H9 (cell line): ENCODE data around the gene EXOC2. TPM values are rescaled to one million over a fixed set of nuclear protein-coding genes. Genes with fewer than 3 reads are reported as not detected.

Source experiments
- DNase-seq: peaks from one replicate; pipeline ENCODE4 v3.0.0-alpha.2; 2017
- H2AFZ ChIP-seq: one replicate; pipeline ENCODE4 v1.6.1; 2013; ENCODE audit warnings: mild to moderate bottlenecking, low read length, control low read depth, moderate library complexity
- H2AK5ac ChIP-seq: 2 replicates; pipeline ENCODE4 v1.6.1; 2013; ENCODE audit warnings: low read length, control low read depth, mixed read lengths; ENCODE audit not compliant: insufficient read length
- H2BK120ac ChIP-seq: one replicate; pipeline ENCODE4 v1.6.1; 2013; ENCODE audit warnings: low read depth, mild to moderate bottlenecking, low read length, control low read depth, inconsistent platforms; ENCODE audit not compliant: poor library complexity, severe bottlenecking
- H2BK12ac ChIP-seq: 2 replicates; pipeline ENCODE4 v1.6.1; 2013; ENCODE audit warnings: low read length, control low read depth, mixed read lengths, low read depth; ENCODE audit not compliant: insufficient read length
- H2BK15ac ChIP-seq: 2 replicates; pipeline ENCODE4 v1.6.1; 2013; ENCODE audit warnings: low read depth, low read length, control low read depth
- H2BK20ac ChIP-seq: one replicate; pipeline ENCODE4 v1.6.1; 2013; ENCODE audit warnings: low read depth, mild to moderate bottlenecking, low read length, control low read depth, inconsistent platforms; ENCODE audit not compliant: poor library complexity, severe bottlenecking
- H2BK5ac ChIP-seq: 2 replicates; pipeline ENCODE4 v1.6.1; 2013; ENCODE audit warnings: low read length, control low read depth, mixed read lengths; ENCODE audit not compliant: insufficient read length
- H3K14ac ChIP-seq: 2 replicates; pipeline ENCODE4 v1.6.1; 2013; ENCODE audit warnings: low read length, control low read depth; ENCODE audit not compliant: insufficient read depth
- H3K18ac ChIP-seq: 2 replicates; pipeline ENCODE4 v1.6.1; 2013; ENCODE audit warnings: low read depth, mild to moderate bottlenecking, mixed read lengths, low read length, control low read depth; ENCODE audit not compliant: insufficient read length
- H3K23ac ChIP-seq: 2 replicates; pipeline ENCODE4 v1.6.1; 2013; ENCODE audit warnings: low read length, control low read depth, mixed read lengths, low read depth; ENCODE audit not compliant: insufficient read length
- H3K23me2 ChIP-seq: 2 replicates; pipeline ENCODE4 v1.6.1; 2013; ENCODE audit warnings: low read depth, mild to moderate bottlenecking, mixed read lengths, low read length, control low read depth; ENCODE audit not compliant: insufficient read length, poor library complexity, severe bottlenecking
- H3K27ac ChIP-seq: 2 replicates; pipeline ENCODE4 v1.5.1; 2013; ENCODE audit warnings: low read length, control low read depth, mixed read lengths, low read depth; ENCODE audit not compliant: insufficient read length
- H3K27me3 ChIP-seq: 2 replicates; pipeline ENCODE4 v1.6.1; 2013; ENCODE audit warnings: low read length, control low read depth, inconsistent platforms; ENCODE audit not compliant: insufficient read depth
- H3K4ac ChIP-seq: 2 replicates; pipeline ENCODE4 v1.6.1; 2013; ENCODE audit warnings: low read depth, mild to moderate bottlenecking, control low read depth, inconsistent platforms, low read length, moderate library complexity
- H3K4me1 ChIP-seq: 2 replicates; pipeline ENCODE4 v1.6.1; 2013; ENCODE audit warnings: low read length, control low read depth, inconsistent platforms; ENCODE audit not compliant: insufficient read depth
- H3K4me2 ChIP-seq: 2 replicates; pipeline ENCODE4 v1.6.1; 2013; ENCODE audit warnings: low read length, control low read depth, mixed read lengths; ENCODE audit not compliant: insufficient read length, insufficient read depth
- H3K56ac ChIP-seq: 2 replicates; pipeline ENCODE4 v1.6.1; 2013; ENCODE audit warnings: low read depth, mild to moderate bottlenecking, mixed read lengths, low read length, control low read depth; ENCODE audit not compliant: insufficient read length
- H3K79me1 ChIP-seq: 2 replicates; pipeline ENCODE4 v1.6.1; 2013; ENCODE audit warnings: low read depth, mild to moderate bottlenecking, moderate library complexity, low read length, control low read depth, inconsistent platforms; ENCODE audit not compliant: insufficient read depth, poor library complexity, severe bottlenecking
- H3K79me2 ChIP-seq: 2 replicates; pipeline ENCODE4 v1.6.1; 2013; ENCODE audit warnings: low read length, control low read depth, inconsistent platforms; ENCODE audit not compliant: insufficient read depth
- H3K9ac ChIP-seq: 2 replicates; pipeline ENCODE4 v1.6.1; 2013; ENCODE audit warnings: low read length, control low read depth, mixed read lengths; ENCODE audit not compliant: insufficient read length; ENCODE audit errors: extremely low read depth
- H3K9me3 ChIP-seq: one replicate; pipeline ENCODE4 v1.6.1; 2013; ENCODE audit warnings: low read depth, low read length, inconsistent platforms; ENCODE audit not compliant: control insufficient read depth
- H3T11ph ChIP-seq: one replicate; pipeline ENCODE4 v1.6.1; 2013; ENCODE audit warnings: mild to moderate bottlenecking, low read length, control low read depth, inconsistent platforms
- H4K20me1 ChIP-seq: one replicate; pipeline ENCODE4 v1.6.1; 2013; ENCODE audit not compliant: control insufficient read depth, insufficient read length, insufficient read depth
- H4K5ac ChIP-seq: 2 replicates; pipeline ENCODE4 v1.6.1; 2013; ENCODE audit warnings: low read depth, mild to moderate bottlenecking, mixed read lengths, low read length, control low read depth; ENCODE audit not compliant: insufficient read length
- H4K8ac ChIP-seq: replicated peaks from 2 replicates; pipeline ENCODE4 v1.6.1; 2013; ENCODE audit warnings: low read length, control low read depth, mixed read lengths, low read depth; ENCODE audit not compliant: insufficient read length
- H4K91ac ChIP-seq: 2 replicates; pipeline ENCODE4 v1.6.1; 2013; ENCODE audit warnings: low read depth, mild to moderate bottlenecking, moderate library complexity, mixed read lengths, low read length, control low read depth; ENCODE audit not compliant: insufficient read length
- H3K27ac Mint-ChIP-seq, 3 experiments: 2 replicates in 2 of 3; 3 replicates in 1 of 3; pipeline ENCODE4 v1.8.0; 2020 to 2021; ENCODE audit warnings: mixed read lengths in 3 of 3, mild to moderate bottlenecking in 1 of 3, moderate library complexity in 1 of 3
- H3K27me3 Mint-ChIP-seq: 2 replicates; pipeline ENCODE4 v1.8.0; 2021; ENCODE audit warnings: low read depth, mild to moderate bottlenecking, moderate library complexity, mixed read lengths
- H3K36me3 Mint-ChIP-seq, 3 experiments: 2 replicates in 2 of 3; 3 replicates in 1 of 3; pipeline ENCODE4 v1.8.0; 2020 to 2021; ENCODE audit warnings: low read depth in 3 of 3, mixed read lengths in 3 of 3; ENCODE audit not compliant: insufficient read depth in 1 of 3
- H3K4me1 Mint-ChIP-seq, 2 experiments: 2 replicates each; pipeline ENCODE4 v1.8.0; 2020; ENCODE audit warnings: mixed read lengths in 2 of 2
- H3K4me3 Mint-ChIP-seq, 2 experiments: 2 replicates in 1 of 2; 3 replicates in 1 of 2; pipeline ENCODE4 v1.8.0; 2020 to 2021; ENCODE audit warnings: mild to moderate bottlenecking in 2 of 2, mixed read lengths in 2 of 2, moderate library complexity in 1 of 2
- H3K9me3 Mint-ChIP-seq, 2 experiments: 2 replicates in 1 of 2; 3 replicates in 1 of 2; pipeline ENCODE4 v1.8.0; 2020; ENCODE audit warnings: mild to moderate bottlenecking in 2 of 2, mixed read lengths in 2 of 2, moderate library complexity in 1 of 2
- WGBS: extraction: QIAGEN DNeasy Blood & Tissue Kit; methylation state at CpG from one replicate; pipeline ENCODE4 v1.1.7; 2013; ENCODE audit warnings: missing lambda C conversion rate, low lambda C conversion rate, mixed read lengths; ENCODE audit not compliant: insufficient read length; ENCODE audit errors: extremely low coverage; 5-methylcytosine and 5-hydroxymethylcytosine counted together
- total RNA-seq: library from RNA; stranded (reverse); gene quantifications from 2 replicates; pipeline ENCODE4 v1.2.1, GENCODE V29; 2021
- TF ChIP-seq, protein P1 (sequence below): fragments of 200-600 bp; sonication (generic); conservative IDR thresholded peaks from 3 replicates; pipeline ENCODE4 v1.8.0; 2021; ENCODE audit warnings: antibody characterized with exemption, mild to moderate bottlenecking

Gene EXOC2
- total RNA-seq, 1 experiment from 2014 or later = 29.9 TPM

DNA sequence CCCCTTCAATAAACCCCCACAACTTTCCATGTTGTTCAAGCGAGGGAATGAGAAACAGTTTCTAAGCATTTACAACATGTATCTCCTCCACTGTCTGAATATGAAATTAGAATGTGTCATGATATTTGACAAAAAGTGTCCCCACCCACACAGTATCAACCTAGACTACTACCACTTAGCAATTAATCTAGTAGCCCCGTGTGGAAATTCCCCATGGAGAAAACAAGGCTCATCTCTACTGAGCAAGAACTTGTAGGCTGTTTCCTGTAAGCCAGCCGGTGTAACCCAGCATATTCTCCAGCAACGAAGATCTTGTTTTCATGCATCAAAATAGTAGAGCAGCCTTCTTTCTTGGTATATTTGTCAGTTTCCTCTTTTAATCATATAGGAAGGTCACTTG lies 186.4 kb downstream of the EXOC2 start:
- no peak overlapping the region for H3K27ac ChIP-seq
- no peaks in the 10 kb centered on the region for H4K20me1 ChIP-seq
- no peak overlapping the region for H2BK20ac ChIP-seq
- H3K4me1 ChIP-seq = no peaks in the 10 kb centered on the region; the same call in 1 of the 2 replicates
- Mint-ChIP-seq H3K4me1 (peaks cover 7 to 8% of the 10 kb centered on the region in 2 experiments), H3K9me3 (no peaks in the 10 kb centered on the region), H3K27me3 (no peaks in the 10 kb centered on the region), H3K36me3 (no peaks in the 10 kb centered on the region), H3K27ac (no peak overlapping the region), H3K4me3 (no peak overlapping the region)
- TF ChIP-seq, protein P1, sequence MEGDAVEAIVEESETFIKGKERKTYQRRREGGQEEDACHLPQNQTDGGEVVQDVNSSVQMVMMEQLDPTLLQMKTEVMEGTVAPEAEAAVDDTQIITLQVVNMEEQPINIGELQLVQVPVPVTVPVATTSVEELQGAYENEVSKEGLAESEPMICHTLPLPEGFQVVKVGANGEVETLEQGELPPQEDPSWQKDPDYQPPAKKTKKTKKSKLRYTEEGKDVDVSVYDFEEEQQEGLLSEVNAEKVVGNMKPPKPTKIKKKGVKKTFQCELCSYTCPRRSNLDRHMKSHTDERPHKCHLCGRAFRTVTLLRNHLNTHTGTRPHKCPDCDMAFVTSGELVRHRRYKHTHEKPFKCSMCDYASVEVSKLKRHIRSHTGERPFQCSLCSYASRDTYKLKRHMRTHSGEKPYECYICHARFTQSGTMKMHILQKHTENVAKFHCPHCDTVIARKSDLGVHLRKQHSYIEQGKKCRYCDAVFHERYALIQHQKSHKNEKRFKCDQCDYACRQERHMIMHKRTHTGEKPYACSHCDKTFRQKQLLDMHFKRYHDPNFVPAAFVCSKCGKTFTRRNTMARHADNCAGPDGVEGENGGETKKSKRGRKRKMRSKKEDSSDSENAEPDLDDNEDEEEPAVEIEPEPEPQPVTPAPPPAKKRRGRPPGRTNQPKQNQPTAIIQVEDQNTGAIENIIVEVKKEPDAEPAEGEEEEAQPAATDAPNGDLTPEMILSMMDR = no peak
- no peak overlapping the region for H2BK12ac ChIP-seq
- H2BK15ac ChIP-seq = no peak overlapping the region
- no peak overlapping the region for H3K4me2 ChIP-seq
- H3K14ac ChIP-seq = no peak overlapping the region
- no peaks in the 10 kb centered on the region for H3K9me3 ChIP-seq
- H2AK5ac ChIP-seq = no peak overlapping the region
- DNase-seq = no peak
- no peak overlapping the region for H3K9ac ChIP-seq
- no peaks in the 10 kb centered on the region for H3K79me1 ChIP-seq
- no peaks in the 10 kb centered on the region for H3K27me3 ChIP-seq
- H2BK120ac ChIP-seq = no peak overlapping the region
- H4K91ac ChIP-seq = no peak overlapping the region
- H3K23ac ChIP-seq = no peak overlapping the region
- H4K8ac ChIP-seq = no peak overlapping the region
- WGBS = no CpG with 5 or more reads among the region's 4 CpGs
- H3T11ph ChIP-seq = no peak overlapping the region
- H2AFZ ChIP-seq = no peak overlapping the region
- no peaks in the 10 kb centered on the region for H3K23me2 ChIP-seq
- no peaks in the 10 kb centered on the region for H3K79me2 ChIP-seq
- no peak overlapping the region for H4K5ac ChIP-seq
- no peak overlapping the region for H2BK5ac ChIP-seq
- H3K56ac ChIP-seq = no peak overlapping the region
- H3K18ac ChIP-seq = no peak overlapping the region
- H3K4ac ChIP-seq = no peak overlapping the region
